ENCODE data around the gene MAN1A2.

MAN1A2 gene

DNA sequence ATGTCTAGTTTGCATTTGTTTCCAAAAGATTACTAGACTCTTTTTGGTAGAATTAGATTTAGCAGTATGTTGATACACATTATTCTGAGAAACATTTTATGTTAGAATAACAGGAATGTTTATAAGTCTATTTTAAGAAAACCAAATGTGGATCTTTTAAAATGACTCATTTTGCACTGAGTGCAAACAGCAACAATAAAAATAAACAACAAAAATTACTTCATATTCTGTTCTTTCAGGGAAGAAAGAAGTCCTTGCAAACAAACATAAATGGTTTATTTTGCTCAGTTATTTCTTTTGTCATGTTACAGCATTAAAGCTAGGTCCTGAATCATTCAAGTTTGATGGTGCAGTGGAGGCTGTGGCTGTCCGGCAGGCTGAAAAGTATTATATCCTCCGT lies 131.8 kb downstream of the MAN1A2 start:
- Histone ChIP-seq H3K27me3 (ENCODE audit: control insufficient read depth, insufficient read depth, low read length) (no peaks in the 10 kb centered on the region), H3K9ac (ENCODE audit: low read depth, low read length) (no peak overlapping the region), H3K4me3 (ENCODE audit: low read depth, low read length) (no peak overlapping the region), H3K4me1 (ENCODE audit: control insufficient read depth, insufficient read depth, low read length) (peaks cover 7% of the 10 kb centered on the region; the same call in 1 of the 2 replicates), H3K36me3 (ENCODE audit: control insufficient read depth, insufficient read depth, low read length) (0 out of 2 replicates have a peak, but pooled peaks cover 8% of the 10 kb centered on the region), H3K9me3 (ENCODE audit: control insufficient read depth, insufficient read depth, low read length) (no peaks in the 10 kb centered on the region), H3K27ac (ENCODE audit: low read depth, low read length) (no peak overlapping the region)

DNA sequence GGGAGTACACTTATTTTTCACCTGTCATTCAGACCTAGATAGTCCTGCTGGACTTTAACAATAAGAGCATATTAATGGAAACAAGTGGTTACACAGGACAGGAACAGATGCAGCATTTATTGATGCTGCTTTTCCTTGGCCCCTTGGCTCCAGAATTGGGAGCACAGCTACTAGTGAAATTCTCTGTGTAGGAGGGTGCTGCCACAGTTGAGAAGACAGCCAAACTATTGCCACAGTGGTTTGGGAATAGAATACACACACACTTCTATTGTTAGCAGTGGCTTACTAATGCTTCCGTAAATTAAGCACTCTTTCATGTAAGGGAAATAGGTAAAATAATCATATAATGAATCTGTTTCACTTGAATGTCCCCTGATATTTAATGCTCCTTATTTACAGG lies 133.3 kb downstream of the MAN1A2 start:
- Histone ChIP-seq H3K4me1 (ENCODE audit: control insufficient read depth, insufficient read depth, low read length) (peaks cover 7% of the 10 kb centered on the region; the same call in 1 of the 2 replicates), H3K9ac (ENCODE audit: low read depth, low read length) (no peak overlapping the region), H3K4me3 (ENCODE audit: low read depth, low read length) (no peak overlapping the region), H3K27ac (ENCODE audit: low read depth, low read length) (no peak overlapping the region), H3K36me3 (ENCODE audit: control insufficient read depth, insufficient read depth, low read length) (0 out of 2 replicates have a peak, but pooled peaks cover 10% of the 10 kb centered on the region), H3K9me3 (ENCODE audit: control insufficient read depth, insufficient read depth, low read length) (no peaks in the 10 kb centered on the region), H3K27me3 (ENCODE audit: control insufficient read depth, insufficient read depth, low read length) (no peaks in the 10 kb centered on the region)

DNA sequence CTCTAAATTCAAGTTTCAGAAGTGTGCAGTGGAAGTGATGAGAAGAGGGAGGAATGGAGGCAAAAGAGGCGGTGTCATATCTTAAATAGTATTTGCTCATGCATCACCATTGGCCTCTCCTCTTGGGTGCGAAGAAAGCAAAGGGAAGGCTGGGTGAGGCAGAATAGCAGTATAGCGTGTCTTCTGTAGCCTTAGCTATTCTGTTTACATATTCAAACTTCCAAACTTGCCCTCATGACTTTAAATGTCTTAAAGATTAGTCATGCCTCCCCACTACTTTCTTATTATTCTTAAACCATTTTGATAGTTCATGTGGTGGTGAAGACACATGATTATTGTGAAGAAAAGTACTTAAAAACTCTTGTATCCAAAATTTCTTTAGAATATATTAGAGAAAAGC lies 134.0 kb downstream of the MAN1A2 start:
- Histone ChIP-seq H3K36me3 (ENCODE audit: control insufficient read depth, insufficient read depth, low read length) (0 out of 2 replicates have a peak, but pooled peaks cover 10% of the 10 kb centered on the region), H3K27ac (ENCODE audit: low read depth, low read length) (no peak overlapping the region), H3K27me3 (ENCODE audit: control insufficient read depth, insufficient read depth, low read length) (no peaks in the 10 kb centered on the region), H3K9me3 (ENCODE audit: control insufficient read depth, insufficient read depth, low read length) (no peaks in the 10 kb centered on the region), H3K9ac (ENCODE audit: low read depth, low read length) (no peak overlapping the region), H3K4me1 (ENCODE audit: control insufficient read depth, insufficient read depth, low read length) (peaks cover 7% of the 10 kb centered on the region; the same call in 1 of the 2 replicates), H3K4me3 (ENCODE audit: low read depth, low read length) (no peak overlapping the region)

DNA sequence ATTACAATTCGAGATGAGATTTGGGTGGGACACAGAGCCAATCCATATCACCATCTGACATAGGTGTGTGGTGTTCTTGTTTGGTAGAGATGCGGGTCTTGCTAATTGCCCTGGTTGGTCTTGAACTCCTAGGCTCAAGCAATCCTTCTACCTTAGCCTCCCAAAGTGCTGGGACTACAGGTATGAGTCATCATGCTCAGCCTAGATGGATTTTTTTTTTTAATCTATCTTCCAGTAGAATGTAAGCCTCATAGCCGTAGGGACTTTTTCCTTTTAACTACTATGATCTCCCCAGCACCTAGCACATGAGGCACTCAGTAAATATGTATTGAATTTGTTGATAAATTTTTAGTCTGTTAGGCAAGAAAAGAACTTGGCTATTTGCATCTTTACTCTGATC lies 144.0 kb downstream of the MAN1A2 start:
- Histone ChIP-seq H3K27ac (ENCODE audit: low read depth, low read length) (no peak overlapping the region), H3K9ac (ENCODE audit: low read depth, low read length) (no peak overlapping the region), H3K27me3 (ENCODE audit: control insufficient read depth, insufficient read depth, low read length) (no peaks in the 10 kb centered on the region), H3K4me1 (ENCODE audit: control insufficient read depth, insufficient read depth, low read length) (peaks cover 19% of the 10 kb centered on the region), H3K4me3 (ENCODE audit: low read depth, low read length) (no peak overlapping the region), H3K36me3 (ENCODE audit: control insufficient read depth, insufficient read depth, low read length) (0 out of 2 replicates have a peak, but pooled peaks cover under 1% of the 10 kb centered on the region), H3K9me3 (ENCODE audit: control insufficient read depth, insufficient read depth, low read length) (no peaks in the 10 kb centered on the region)

DNA sequence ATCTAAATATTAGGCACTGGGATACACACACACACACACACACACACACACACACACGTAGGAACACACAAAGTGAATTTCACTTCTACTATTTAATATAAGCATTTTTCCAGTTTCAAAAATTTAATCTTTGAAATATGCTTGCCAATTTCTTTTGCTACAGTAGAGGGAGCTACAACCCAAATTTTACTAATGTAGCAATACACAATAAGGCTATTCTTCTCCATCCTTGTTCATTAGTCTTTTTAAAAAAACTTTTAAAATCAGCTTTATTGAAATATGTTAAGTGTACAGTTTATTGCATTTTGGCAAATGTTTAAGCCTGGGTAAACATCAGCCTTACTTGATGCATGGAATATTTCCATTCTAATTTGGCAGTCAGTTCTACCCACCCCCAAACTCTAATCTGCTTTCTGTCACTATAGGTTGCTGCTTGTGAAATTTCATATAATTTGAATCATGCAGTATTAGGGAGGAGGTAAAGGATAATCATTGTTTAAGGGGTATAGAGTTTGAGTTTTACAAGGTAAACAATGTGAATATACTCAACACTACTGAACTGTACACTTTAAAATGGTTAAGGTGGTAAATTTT lies 145.6 kb downstream of the MAN1A2 start:
- Histone ChIP-seq H3K9ac (ENCODE audit: low read depth, low read length) (no peak overlapping the region), H3K4me1 (ENCODE audit: control insufficient read depth, insufficient read depth, low read length) (peaks cover 12% of the 10 kb centered on the region), H3K9me3 (ENCODE audit: control insufficient read depth, insufficient read depth, low read length) (no peaks in the 10 kb centered on the region), H3K36me3 (ENCODE audit: control insufficient read depth, insufficient read depth, low read length) (peaks cover 4% of the 10 kb centered on the region; the same call in 1 of the 2 replicates), H3K27ac (ENCODE audit: low read depth, low read length) (no peak overlapping the region), H3K4me3 (ENCODE audit: low read depth, low read length) (no peak overlapping the region), H3K27me3 (ENCODE audit: control insufficient read depth, insufficient read depth, low read length) (no peaks in the 10 kb centered on the region)

DNA sequence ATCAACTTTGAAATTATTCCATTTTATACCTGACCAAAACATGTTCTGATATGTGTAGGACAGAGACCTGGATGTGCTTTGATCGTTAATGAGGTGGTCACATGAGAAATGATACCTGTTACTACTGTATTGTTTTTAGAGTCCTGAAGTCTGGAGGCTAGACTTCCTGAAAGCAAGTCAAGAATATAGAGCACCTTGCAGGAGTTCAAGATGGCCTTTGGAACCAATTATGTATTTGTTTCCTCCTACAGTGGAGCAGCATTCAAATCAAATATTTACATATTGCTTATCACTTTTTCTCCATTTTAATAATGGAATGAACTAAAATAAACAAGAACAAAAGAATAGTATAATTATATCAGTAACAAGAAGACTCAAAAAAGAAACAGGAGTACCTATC lies 155.9 kb downstream of the MAN1A2 start:
- no peaks in the 10 kb centered on the region for H3K4me1 ChIP-seq (ENCODE audit: control insufficient read depth, insufficient read depth, low read length)
- no peak overlapping the region for H3K27ac ChIP-seq (ENCODE audit: low read depth, low read length)
- H3K4me3 ChIP-seq (ENCODE audit: low read depth, low read length) = no peak overlapping the region
- H3K36me3 ChIP-seq (ENCODE audit: control insufficient read depth, insufficient read depth, low read length) = no peaks in the 10 kb centered on the region
- H3K27me3 ChIP-seq (ENCODE audit: control insufficient read depth, insufficient read depth, low read length) = no peaks in the 10 kb centered on the region
- H3K9ac ChIP-seq (ENCODE audit: low read depth, low read length) = no peak overlapping the region
- no peaks in the 10 kb centered on the region for H3K9me3 ChIP-seq (ENCODE audit: control insufficient read depth, insufficient read depth, low read length)

DNA sequence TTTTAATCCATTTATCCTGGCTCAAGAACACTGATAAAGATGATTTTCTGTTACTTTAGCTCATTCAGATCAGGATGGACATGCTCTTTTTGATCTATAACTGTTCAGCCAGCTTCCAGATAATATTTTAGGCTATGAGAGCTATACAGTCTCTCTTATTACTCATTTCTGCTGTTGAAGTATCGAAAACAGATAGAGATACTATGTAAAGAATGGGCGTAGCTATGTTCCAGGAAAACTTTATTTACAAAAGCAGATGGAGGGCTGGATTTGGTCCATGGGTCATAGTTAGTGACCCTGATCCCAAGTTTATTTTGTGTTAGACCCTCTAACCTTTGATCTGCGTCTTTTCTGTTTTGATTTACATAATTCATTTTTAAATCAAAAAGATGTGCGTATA lies 159.8 kb downstream of the MAN1A2 start:
- Histone ChIP-seq H3K4me3 (ENCODE audit: low read depth, low read length) (no peak overlapping the region), H3K9ac (ENCODE audit: low read depth, low read length) (no peak overlapping the region), H3K27me3 (ENCODE audit: control insufficient read depth, insufficient read depth, low read length) (no peaks in the 10 kb centered on the region), H3K36me3 (ENCODE audit: control insufficient read depth, insufficient read depth, low read length) (no peaks in the 10 kb centered on the region), H3K4me1 (ENCODE audit: control insufficient read depth, insufficient read depth, low read length) (no peaks in the 10 kb centered on the region), H3K27ac (ENCODE audit: low read depth, low read length) (no peak overlapping the region), H3K9me3 (ENCODE audit: control insufficient read depth, insufficient read depth, low read length) (no peaks in the 10 kb centered on the region)

DNA sequence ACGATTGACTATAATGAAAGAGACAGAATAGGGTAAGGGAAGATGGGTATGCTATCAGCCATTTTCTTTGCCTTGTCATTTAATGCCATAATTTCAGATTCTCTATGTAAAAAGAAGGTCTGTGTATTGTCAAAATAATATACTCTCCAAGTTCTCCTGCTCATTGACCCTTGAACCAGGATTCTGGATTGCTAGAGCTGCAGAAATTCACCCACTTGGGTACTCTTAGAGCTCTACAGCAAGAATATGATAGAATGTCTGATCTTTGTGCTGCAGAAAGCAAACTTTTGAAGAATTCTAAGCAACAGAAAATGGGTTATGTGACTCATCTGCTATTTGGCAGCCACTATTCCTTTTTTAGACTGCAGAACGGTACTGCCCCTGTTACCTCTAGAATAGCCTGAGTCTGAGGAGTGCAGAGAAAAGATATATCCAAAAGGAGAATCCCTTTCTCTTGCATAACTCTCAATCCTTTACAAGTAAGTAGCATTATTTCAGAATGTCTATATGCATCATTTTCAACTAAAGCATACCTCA lies 160.4 kb downstream of the MAN1A2 start:
- no peaks in the 10 kb centered on the region for H3K27me3 ChIP-seq (ENCODE audit: control insufficient read depth, insufficient read depth, low read length)
- H3K27ac ChIP-seq (ENCODE audit: low read depth, low read length) = no peak overlapping the region
- no peak overlapping the region for H3K4me3 ChIP-seq (ENCODE audit: low read depth, low read length)
- H3K4me1 ChIP-seq (ENCODE audit: control insufficient read depth, insufficient read depth, low read length) = no peaks in the 10 kb centered on the region
- H3K9ac ChIP-seq (ENCODE audit: low read depth, low read length) = no peak overlapping the region
- H3K9me3 ChIP-seq (ENCODE audit: control insufficient read depth, insufficient read depth, low read length) = no peaks in the 10 kb centered on the region
- no peaks in the 10 kb centered on the region for H3K36me3 ChIP-seq (ENCODE audit: control insufficient read depth, insufficient read depth, low read length)

DNA sequence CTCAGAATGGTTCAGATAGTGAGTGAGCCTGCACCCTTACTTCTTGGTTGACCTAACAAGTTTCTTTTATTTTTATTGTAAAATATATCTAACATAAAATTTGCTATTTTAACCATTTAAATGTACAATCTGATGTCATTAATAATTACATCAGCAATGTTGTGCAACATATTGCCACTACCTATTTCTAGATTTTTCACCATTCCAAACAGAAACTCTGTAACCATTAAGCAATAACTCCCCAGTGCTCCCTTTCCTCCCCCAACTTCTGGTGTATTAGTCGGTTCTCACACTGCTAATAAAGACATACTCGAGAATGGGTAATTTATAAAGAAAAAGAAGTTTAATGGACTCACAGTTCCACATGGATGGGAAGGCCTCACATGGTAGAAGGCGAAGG lies 162.4 kb downstream of the MAN1A2 start:
- H3K36me3 ChIP-seq (ENCODE audit: control insufficient read depth, insufficient read depth, low read length) = no peaks in the 10 kb centered on the region
- H3K4me1 ChIP-seq (ENCODE audit: control insufficient read depth, insufficient read depth, low read length) = no peaks in the 10 kb centered on the region
- no peak overlapping the region for H3K27ac ChIP-seq (ENCODE audit: low read depth, low read length)
- no peaks in the 10 kb centered on the region for H3K27me3 ChIP-seq (ENCODE audit: control insufficient read depth, insufficient read depth, low read length)
- H3K4me3 ChIP-seq (ENCODE audit: low read depth, low read length) = no peak overlapping the region
- H3K9ac ChIP-seq (ENCODE audit: low read depth, low read length) = no peak overlapping the region
- no peaks in the 10 kb centered on the region for H3K9me3 ChIP-seq (ENCODE audit: control insufficient read depth, insufficient read depth, low read length)

DNA sequence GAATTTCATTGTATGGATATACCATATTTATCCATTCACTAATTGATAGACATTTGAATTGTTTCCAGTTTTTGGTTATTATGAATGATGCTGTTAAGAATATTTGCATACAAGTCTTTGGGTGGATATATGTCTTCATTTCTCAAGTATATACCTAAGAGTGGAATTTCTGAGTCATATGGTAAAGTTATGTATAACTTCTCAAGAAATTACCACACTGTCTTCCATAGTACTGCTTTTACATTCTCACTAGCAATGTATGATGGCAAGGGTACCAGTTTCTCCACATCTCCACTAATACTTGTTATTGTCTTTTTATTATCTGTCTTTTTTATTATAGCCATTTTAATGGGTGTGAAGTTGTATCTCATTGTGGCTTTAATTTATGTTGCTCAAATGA lies 164.0 kb downstream of the MAN1A2 start:
- H3K27me3 ChIP-seq (ENCODE audit: control insufficient read depth, insufficient read depth, low read length) = no peaks in the 10 kb centered on the region
- no peak overlapping the region for H3K27ac ChIP-seq (ENCODE audit: low read depth, low read length)
- H3K36me3 ChIP-seq (ENCODE audit: control insufficient read depth, insufficient read depth, low read length) = no peaks in the 10 kb centered on the region
- no peaks in the 10 kb centered on the region for H3K9me3 ChIP-seq (ENCODE audit: control insufficient read depth, insufficient read depth, low read length)
- no peak overlapping the region for H3K9ac ChIP-seq (ENCODE audit: low read depth, low read length)
- H3K4me1 ChIP-seq (ENCODE audit: control insufficient read depth, insufficient read depth, low read length) = no peaks in the 10 kb centered on the region
- no peak overlapping the region for H3K4me3 ChIP-seq (ENCODE audit: low read depth, low read length)

DNA sequence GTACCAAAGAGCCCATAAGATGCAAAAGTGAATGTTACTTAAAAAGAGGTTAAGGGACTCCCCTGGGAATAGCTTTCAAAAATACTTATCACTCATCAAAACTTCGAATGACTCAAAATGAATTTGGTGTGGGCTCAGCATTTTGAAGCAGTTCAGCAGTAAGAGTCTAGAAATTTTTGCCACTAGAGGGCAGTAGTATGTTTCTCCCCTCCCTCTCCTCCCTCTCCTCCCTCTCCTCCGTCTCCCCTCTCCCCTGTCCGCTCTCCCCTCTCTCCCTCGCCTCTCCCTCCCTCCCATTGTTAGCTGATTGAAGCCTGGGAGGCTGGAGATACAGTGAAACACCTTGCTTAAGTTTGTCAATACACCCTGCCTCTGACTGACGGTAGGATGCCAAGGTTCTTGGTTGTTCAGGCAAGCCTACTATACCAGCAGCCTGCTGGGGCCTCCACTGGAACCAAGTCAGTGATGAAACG lies 167.8 kb downstream of the MAN1A2 start:
- Histone ChIP-seq H3K27me3 (ENCODE audit: control insufficient read depth, insufficient read depth, low read length) (no peaks in the 10 kb centered on the region), H3K4me3 (ENCODE audit: low read depth, low read length) (no peak overlapping the region), H3K4me1 (ENCODE audit: control insufficient read depth, insufficient read depth, low read length) (peaks cover 4% of the 10 kb centered on the region), H3K9ac (ENCODE audit: low read depth, low read length) (no peak overlapping the region), H3K27ac (ENCODE audit: low read depth, low read length) (no peak overlapping the region), H3K9me3 (ENCODE audit: control insufficient read depth, insufficient read depth, low read length) (no peaks in the 10 kb centered on the region), H3K36me3 (ENCODE audit: control insufficient read depth, insufficient read depth, low read length) (no peaks in the 10 kb centered on the region)
